NB4 (cell line): ENCODE data around the gene TRIM3.
A peak's percentile ranks its signal among the peaks of the same experiment; 100 is the strongest.

Experiments
- DNase-seq: peaks from one replicate; pipeline ENCODE4 v3.0.0; 2010; ENCODE audit warnings: low read depth
- H3K4me3 ChIP-seq: one replicate; pipeline ENCODE4 v1.5.1; 2011; ENCODE audit warnings: mild to moderate bottlenecking, low read depth, low read length, moderate library complexity
- CTCF ChIP-seq: IDR thresholded peaks from one replicate; pipeline ENCODE4 v1.5.1; 2012; ENCODE audit warnings: low read depth, low read length
- MYC ChIP-seq: IDR thresholded peaks from 2 replicates; pipeline ENCODE4 v1.6.1; 2011; ENCODE audit warnings: low read depth, low read length
- POLR2A ChIP-seq: IDR thresholded peaks from 2 replicates; pipeline ENCODE4 v1.6.1; 2011; ENCODE audit warnings: mild to moderate bottlenecking; ENCODE audit not compliant: insufficient read length; ENCODE audit errors: extremely low read depth
- TF ChIP-seq, protein P1 (sequence below): IDR thresholded peaks from 2 replicates; pipeline ENCODE4 v1.6.1; 2011; ENCODE audit warnings: low read depth, low read length

The TRIM3 gene

DNA sequence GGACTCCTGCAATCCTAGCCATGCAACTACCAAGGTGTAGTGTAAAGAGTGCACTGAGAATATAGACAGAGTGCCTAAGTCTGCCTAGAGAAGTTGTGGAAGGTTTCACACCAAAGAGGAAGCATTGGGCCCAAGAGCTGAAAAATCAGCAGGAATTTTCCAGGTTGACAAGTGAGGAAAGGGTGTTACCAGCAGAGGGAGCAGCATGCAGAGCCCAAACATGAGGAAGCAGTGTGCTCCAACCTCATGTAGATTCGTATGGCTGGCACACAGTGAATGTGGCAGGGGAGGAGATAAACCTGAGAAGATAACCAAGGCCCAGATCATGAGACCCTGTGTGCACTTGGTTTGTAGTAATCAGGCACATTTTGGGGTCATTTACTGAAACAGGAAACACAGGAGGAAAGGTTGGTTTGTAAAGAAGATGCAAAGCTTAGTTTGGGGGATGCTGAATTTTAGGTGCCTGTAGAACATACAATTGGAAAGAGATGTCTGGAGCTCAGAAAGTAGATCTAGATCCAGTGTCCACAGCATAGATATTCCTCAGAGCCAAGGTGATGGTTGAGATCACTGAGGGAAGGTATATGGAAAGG, 34.7 kb downstream of the TRIM3 start:
- TF ChIP-seq, protein P1, sequence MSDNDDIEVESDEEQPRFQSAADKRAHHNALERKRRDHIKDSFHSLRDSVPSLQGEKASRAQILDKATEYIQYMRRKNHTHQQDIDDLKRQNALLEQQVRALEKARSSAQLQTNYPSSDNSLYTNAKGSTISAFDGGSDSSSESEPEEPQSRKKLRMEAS: peak; percentile 83
- TF ChIP-seq CTCF: peak; percentile 87
- peak; percentile 86 for TF ChIP-seq MYC
- no peak for TF ChIP-seq POLR2A
- no peak overlapping the region for H3K4me3 ChIP-seq
- DNase-seq: peak; percentile 74

DNA sequence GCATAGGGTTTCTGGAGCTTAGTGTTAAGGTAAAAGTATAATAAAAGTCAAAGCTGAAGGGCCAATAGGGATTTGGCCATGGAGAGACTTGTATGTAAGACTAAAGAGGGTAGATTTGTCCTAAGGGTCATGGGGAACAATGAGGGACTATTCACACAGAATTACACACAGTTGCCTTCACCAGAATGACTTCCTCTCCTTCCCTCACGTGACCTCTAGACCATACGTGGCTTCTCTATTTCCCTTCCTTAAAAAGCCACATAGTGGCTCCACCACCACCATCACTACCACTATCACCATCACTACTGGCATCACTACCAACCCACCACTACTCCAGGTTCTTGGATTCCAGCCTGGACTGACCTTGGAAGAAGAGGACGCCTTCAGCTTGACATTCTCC, 35.7 kb downstream of the TRIM3 start:
- H3K4me3 ChIP-seq: no peak overlapping the region
- peak; percentile 33 for DNase-seq
- TF ChIP-seq POLR2A (no peak), CTCF (no peak), MYC (no peak)
- TF ChIP-seq, protein P1: peak; percentile 78

- DNase-seq: no peak
- no peak overlapping the region for H3K4me3 ChIP-seq
- TF ChIP-seq CTCF: no peak
- no peak for TF ChIP-seq POLR2A
- TF ChIP-seq, protein P1: no peak
- TF ChIP-seq MYC: no peak
Observed at GRCh38 chr11:6437423-6437822, 36.3 kb downstream of the TRIM3 start.

- no peak for DNase-seq
- TF ChIP-seq, protein P1: no peak
- TF ChIP-seq POLR2A: no peak
- no peak for TF ChIP-seq MYC
- TF ChIP-seq CTCF: no peak
Observed at GRCh38 chr11:6433998-6434660, 39.6 kb downstream of the TRIM3 start.

GRCh38 chr11:6431861-6432260, 41.9 kb downstream of the TRIM3 start:
- TF ChIP-seq MYC (no peak), POLR2A (no peak), CTCF (no peak)
- TF ChIP-seq, protein P1: no peak
- no peak overlapping the region for H3K4me3 ChIP-seq
- no peak for DNase-seq

More at GRCh38 chr11:6433998-6434660, 39.6 kb downstream of the TRIM3 start:
- no peak overlapping the region for H3K4me3 ChIP-seq
